Measurements from ENCODE around the gene SF3A1. TPM values are rescaled to one million over a fixed set of nuclear protein-coding genes. Genes with fewer than 3 reads are reported as not detected.
"Not testable (repeated sequence)": the region's sequence is repeated elsewhere in the genome, so short reads cannot be mapped to it uniquely, and the experiment has no call there.

The SF3A1 gene, protein sequence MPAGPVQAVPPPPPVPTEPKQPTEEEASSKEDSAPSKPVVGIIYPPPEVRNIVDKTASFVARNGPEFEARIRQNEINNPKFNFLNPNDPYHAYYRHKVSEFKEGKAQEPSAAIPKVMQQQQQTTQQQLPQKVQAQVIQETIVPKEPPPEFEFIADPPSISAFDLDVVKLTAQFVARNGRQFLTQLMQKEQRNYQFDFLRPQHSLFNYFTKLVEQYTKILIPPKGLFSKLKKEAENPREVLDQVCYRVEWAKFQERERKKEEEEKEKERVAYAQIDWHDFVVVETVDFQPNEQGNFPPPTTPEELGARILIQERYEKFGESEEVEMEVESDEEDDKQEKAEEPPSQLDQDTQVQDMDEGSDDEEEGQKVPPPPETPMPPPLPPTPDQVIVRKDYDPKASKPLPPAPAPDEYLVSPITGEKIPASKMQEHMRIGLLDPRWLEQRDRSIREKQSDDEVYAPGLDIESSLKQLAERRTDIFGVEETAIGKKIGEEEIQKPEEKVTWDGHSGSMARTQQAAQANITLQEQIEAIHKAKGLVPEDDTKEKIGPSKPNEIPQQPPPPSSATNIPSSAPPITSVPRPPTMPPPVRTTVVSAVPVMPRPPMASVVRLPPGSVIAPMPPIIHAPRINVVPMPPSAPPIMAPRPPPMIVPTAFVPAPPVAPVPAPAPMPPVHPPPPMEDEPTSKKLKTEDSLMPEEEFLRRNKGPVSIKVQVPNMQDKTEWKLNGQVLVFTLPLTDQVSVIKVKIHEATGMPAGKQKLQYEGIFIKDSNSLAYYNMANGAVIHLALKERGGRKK
- total RNA-seq = 11.3 and 17.3 TPM in 2 replicates

DNA sequence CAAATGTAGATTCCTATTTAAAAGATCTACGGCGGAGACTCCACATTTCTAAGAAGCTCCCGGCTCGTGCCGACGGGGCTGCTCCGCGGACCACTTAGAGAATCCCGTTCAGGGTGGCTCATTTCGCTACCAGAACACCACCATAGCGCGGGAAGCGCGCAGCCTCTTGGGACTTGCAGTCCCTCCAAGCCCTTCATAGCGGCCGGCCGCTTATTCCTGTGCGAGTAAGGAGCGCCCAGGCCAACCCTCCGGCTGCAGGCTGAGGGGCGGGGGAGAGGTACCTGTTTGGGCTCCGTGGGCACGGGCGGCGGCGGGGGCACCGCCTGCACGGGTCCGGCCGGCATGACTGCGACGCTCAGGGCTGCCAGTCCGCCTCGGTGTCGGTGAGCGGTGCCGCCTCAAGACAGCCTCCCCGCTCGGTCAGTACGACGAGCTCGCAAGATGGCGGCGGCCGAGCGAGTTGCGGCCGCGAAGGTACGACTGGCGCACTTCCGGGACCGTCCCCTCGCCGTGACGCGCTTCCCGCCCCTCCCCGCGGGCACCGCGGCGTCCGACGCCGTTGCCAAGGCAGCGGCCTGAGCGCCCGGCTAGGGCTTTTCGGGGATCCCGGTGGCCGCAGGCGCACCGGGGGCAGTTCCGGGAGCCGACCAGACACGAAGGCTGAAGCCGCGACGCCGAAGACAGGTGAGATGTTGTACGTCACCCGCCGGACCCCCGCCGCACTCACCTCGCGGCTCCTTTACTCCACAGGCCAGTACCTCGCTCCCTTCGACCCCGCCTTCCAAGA, at the start of gene SF3A1, which contains the start of gene CCDC157:
SF3A1 (minus strand) TSS at position 446 of the 787 bp plus-strand sequence; CDS start at position 344, 102 bp downstream.
CCDC157 (plus strand) TSS at position 559 of the 787 bp plus-strand sequence. CDS start 8,994 bp downstream, outside the sequence.
- peak; percentile 84 to 93 for DNase-seq (ENCODE audit: low read depth in 2 of 2)

DNA sequence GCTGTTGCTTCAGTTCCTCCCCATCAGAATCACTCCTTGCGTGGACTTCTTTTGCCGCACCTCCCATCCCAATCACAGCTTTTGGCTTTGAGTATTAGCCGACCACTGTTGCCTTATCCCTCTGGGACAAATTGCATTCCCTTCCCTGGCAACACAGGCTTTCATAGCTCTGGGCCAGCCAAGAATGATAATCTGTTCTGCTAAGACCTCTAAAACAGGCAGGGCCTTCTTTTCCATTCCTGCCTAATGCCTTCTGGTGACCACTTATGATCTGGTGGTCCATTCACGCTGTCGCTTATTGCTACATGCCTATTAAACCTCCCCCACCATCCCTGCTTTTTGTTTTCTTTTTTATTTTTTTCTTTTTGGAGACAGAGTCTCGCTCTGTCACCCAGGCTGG, 49.7 kb upstream of the SF3A1 start:
- no peak for DNase-seq (ENCODE audit: low read depth in 2 of 2)

DNA sequence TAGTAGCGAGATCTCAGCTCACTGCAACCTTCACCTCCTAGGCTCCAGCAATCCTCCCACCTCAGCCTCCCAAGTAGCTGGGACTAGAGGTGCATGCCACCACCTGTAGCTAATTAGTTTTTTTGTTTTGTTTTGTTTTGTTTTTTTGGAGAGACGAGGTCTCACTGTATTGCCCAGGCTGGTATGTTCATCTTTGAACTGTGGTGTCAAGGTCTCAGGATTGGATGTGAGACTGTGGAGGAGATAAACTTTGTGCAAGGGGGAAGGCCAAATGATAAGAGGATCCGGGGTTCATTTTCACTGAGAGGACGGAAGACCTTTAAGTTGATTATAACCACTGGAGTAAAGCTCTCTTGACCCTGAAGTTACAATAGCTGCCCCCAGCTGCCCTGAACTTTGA, 49.0 kb upstream of the SF3A1 start:
- no peak for DNase-seq (ENCODE audit: low read depth in 2 of 2)

DNA sequence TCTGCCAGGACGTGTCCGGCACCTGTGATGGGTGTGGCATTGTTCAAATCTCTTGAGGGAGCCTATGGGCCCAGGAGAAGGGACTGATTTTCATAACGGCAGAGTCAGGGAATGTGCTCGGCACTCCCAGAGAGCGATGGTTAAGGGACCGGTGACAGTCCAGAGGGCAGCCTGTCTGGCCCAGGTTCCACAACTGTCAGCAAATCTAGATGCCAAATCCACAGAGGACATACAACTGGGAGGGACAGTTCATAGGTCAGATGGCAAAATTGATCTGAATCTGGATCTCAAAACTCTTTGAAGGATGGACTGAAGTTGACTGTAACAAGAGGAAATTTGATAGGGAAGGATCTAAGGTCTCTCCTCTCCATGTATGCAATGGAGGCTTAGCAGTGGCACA, 47.6 kb upstream of the SF3A1 start:
- DNase-seq (ENCODE audit: low read depth in 2 of 2) = no peak

DNA sequence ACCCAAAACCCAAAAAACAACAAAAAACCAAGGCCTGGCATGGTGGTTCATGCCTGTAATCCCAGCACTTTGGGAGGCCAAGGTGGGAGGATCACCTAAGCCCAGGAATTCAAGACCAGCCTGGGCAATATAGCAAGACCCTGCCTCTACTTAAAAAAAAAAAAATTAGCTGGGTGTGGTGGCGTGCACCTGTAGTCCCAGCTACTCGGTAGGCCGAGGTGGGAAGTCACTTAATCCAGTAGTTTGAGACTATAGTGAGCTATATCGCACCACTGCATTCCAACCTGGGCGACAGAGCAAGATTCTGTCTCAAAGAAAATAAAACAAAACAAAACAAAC, 46.0 kb upstream of the SF3A1 start:
- DNase-seq (ENCODE audit: low read depth in 2 of 2) = not testable (repeated sequence)

DNA sequence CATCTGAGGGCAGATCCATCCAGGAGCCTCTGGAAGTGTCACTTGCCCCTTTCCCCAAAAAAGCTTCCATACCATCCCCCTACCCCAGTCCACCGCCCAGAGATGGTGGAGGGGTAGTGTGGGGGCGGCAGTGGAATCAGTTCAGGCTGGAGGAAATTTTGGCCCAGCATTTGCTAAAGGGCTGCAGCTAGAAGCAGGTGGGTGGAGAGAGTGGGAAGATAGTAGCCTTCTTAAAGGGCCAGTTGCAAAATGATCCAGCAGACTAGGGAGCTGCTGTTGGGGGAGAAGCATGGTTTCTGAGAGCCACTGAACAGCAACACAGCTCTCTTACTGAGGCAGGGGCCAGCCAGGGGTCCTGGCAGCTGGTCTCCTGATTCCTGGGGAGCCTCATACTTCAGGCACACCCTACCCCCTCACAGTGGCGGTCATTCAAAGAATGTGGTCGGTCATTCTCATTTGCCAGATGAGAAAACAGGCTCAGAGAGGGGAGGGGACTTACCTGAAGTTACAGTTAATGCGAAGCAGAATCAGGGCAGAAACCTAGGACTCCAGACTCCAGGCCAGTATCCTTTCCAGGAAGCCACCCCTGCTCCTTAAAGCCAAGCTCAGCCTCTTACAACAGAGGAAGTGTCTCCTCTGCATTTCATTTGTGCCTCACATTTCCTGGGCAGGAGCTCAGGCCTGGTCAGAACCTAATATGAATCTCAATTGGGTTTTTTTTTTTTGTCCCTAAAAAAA, 45.5 kb upstream of the SF3A1 start:
- no peak for DNase-seq (ENCODE audit: low read depth in 2 of 2)

DNA sequence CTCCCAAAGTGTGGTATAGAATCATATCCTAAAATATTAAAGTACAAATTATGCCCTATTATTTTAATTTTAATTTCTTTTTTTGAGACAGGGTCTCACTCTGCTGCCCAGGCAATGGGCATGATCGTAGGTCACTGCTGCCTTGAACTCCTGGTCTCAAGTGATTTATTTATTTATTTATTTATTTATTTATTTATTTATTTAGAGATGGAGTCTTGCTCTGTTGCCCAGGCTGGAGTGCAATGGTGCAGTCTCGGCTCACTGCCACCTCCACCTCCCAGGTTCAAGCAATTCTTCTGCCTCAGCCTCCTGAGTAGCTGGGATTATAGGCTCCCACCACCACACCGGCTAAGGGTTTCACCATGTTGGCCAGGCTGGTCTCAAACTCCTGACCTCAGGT, 44.3 kb upstream of the SF3A1 start:
- not testable (repeated sequence) for DNase-seq (ENCODE audit: low read depth in 2 of 2)

DNA sequence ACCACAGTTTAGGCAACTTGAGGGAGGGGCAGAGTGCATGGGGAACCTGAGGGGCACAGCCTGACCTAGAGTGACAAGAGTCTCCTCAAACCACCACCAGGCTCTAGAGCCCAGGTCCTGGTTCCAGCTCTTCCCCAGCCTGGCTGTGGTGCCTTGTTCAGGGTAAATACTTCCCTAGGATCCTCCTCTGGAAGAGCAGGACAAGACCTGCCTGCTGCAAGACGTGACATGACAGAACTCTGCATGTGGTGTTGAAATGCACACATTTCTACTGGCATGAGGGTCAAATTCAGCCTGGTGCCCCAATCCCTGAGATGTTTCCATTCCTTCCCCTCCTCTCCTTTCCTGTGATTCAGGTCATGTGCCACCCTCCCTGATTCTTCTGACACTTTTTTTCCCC, 43.5 kb upstream of the SF3A1 start:
- no peak for DNase-seq (ENCODE audit: low read depth in 2 of 2)

DNA sequence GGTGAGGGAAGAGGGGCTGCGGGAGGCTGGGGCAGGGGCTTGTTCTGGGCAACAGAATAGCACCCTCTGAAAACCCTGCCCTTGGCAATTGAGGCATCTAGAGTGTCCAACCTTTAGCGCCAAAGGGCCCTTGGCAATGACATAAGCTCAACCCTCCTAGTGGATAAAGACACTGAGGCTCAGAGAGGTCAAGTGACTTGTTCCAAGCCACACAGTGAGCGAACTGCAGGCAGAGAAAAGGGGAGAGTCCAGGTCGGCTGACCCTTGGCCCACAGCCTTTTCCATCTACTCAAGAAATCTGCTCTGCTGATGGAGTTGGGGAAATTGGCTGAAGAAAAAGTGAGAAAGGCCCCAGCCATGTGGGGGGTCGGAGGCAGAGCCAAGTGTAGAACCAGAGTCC, 43.0 kb upstream of the SF3A1 start:
- no peak for DNase-seq (ENCODE audit: low read depth in 2 of 2)

DNA sequence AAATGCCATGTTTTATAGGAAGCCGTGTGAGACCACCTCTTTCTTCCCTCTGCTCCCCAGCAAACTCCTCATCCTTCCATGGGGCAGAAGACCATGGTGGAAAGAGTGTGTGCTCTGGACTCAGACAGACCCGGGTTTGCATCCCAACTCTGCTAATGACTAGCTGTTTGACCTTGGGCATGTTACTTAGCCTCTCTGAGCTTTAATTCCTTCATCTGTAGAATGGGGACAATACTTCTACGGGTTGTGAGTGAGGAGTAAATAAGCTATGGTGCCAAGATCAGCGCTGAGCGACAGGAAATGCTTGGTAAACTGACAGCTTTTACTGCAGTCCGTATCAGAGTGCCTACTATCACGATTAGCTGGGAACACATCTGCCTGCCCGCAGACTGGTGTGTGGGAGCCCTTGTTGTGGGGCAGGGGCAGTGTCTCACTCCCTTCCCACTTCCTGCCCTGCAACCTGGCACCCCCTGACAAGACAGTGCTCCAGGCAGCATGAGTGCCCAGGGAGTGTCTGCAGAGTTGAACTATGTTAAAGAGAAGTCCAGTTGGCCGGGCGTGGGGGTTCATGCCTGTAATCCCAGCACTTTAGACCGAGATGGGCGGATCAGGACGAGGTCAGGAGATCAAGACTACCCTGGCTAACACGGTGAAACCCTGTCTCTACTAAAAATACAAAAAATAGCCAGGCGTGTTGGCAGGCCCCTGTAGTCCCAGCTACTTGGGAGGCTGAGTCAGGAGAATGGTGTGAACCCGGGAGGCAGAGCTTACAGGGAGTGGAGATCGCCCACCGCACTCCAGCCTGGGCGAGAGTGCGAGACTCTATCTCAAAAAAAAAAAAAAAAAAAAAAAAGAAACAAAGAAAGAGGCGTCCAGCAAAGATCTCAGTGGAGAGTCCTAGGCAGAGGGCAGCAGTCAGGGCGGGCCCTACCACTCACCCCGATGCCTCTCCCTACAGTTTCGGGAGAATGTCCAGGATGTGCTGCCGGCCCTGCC, 42.3 kb upstream of the SF3A1 start:
- no peak for DNase-seq (ENCODE audit: low read depth in 2 of 2)

DNA sequence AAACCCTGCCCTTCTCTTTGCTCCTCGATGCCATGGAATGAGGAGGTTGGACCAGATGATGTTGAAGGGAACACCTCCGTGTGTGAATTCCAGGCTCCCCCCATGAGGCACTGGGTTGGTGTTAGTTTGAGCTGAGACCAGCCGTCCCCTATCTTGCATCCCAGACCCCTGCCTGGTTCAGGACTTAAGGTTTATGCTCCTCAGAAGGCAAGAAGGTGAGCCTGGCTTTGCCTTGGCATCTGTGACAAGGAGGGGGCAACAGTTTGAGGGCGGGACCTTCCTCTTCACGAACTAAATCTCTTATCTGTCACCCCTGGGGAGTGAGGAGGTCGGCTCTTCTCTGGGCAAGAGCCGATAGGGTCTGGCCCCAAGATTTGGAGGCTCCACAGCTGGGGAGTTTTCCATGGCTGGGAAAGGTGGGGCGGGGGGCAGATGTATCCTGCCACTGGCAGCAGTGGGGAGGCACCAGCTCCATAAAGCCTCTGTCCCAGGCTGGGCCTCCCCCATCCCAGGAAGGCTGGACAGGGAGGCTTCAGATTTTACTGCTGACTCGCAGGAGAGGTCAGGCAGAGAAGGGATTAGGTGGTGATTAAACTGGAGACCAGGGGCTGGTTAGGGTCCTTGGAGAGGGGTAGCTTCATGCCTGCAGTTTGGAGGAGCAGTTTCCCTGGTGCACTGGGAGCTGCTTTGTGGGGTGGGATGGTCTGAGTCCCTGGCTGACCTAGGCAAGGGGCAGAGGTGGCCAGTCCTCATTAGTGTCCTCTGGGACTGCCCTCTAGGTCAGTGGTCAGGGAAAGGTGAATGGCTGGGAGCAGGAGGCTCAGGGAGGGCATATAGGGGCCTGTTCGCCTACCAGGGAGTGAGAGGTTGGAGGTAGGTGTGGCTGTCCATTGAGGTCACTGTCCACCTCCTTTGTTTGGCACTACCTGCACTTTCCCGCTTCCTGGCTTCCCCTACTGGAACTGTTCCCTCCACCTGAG, 41.3 kb upstream of the SF3A1 start:
- no peak for DNase-seq (ENCODE audit: low read depth in 2 of 2)

DNA sequence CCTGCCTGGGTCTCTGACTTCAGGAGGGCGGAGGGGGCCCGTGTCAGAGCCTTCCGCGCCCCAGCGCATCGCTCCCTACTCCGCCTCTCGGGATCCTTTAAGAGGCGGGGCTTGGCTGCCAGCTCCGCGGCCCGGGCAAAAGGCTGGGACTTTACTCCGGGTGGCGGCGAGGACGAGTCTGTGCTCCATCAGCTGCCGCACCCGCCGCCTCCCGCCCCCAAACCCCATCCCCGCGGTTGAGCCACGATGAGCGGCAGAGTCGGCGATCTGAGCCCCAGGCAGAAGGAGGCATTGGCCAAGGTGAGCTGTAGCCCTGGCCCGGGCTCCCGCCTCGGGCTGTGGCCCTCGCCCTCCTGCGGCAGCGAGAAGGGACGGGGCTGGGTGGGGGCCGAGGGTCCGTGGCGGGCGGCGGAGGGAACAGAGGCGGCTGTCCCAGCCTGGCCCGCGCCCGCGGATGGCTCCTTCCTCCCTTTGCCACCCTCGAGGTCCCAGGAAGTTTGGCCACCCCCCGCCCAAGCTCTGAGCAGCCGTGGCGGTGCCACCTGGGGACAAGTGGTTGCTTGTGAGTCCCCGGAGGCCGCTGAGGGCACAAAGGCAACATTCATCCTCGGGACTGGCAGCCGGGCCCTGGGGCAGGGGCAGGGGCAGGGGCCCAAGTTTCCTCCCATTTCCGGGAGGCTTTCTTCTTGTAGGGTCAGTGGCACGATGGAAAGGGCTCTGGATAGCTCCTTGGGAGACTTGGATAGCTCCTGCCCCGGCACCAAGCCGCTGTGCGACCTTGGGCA, 40.4 kb upstream of the SF3A1 start, which contains the start of gene SEC14L2:
SEC14L2 (plus strand) TSS at position 148 of the 785 bp plus-strand sequence; CDS start at position 247, 99 bp downstream.
- peak; percentile 14 to 61 for DNase-seq (ENCODE audit: low read depth in 2 of 2)

DNA sequence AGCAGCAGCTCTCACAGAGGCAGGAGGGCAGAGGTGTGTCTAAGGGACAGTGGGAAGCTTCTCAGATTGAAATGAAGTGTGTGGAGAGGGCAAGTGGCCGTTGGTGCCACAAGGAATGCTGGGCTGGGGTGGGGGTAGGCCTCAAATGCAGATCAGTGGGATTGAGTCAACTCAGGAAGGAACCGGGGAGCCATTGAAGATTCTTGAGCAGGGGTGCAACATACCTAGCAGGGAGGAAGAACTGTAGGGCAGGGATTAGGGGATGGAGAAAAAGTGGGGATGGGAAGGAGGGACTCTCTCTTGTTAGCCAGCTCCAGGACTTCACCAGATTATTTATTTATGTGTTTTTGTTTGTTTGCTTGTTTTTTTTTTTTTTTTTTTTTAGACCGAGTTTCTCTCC, 37.2 kb upstream of the SF3A1 start:
- no peak for DNase-seq (ENCODE audit: low read depth in 2 of 2)

DNA sequence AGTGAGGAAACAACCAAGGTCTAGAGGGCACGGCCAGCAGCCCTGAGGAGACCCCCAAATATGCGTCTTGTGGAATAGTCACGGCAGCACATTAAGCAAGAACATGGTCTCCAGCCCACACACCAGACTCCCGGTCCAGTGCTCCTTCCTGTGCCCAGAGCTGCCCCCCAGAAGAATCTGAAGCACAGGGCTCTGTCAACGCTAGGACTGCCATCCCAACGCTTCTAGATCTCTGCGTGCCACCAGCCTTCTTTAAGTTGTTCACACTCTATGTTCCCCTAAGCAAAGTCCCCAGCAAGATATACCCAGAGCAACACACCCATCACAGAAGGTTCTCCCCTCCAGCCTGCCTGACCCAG, 36.6 kb upstream of the SF3A1 start:
- no peak for DNase-seq (ENCODE audit: low read depth in 2 of 2)

DNA sequence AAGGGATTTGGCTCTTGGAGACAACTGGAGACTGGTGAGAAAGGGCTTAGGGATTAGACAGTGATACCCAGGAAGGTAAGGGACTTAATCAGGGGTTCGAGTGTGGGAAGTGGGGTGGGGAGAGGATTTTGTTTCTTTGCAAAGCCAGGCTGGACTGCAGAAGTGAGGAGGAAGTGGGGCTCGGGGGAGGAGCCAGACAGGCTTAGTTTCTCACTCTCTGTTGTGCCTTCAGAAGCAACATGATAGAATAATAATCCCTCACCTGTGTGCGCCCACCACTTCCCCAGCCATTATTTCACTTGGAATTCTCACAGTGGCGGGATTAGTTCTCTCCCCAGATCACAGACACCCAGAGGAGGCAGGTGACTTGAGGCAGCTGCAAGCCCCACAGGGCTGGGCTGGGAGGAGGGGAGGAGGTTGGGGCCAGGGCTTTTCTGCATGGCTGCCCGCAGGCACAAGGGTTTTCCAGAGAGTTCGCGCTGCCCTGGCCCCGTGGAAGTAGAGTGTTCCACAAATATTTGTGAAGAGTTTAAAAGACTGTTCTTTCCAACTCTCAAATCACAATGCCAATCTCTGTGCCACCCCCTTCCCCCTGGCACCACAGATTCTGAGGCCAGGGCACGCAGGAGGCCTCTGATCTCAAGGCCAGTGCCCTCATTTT, 36.1 kb upstream of the SF3A1 start:
- no peak for DNase-seq (ENCODE audit: low read depth in 2 of 2)

DNA sequence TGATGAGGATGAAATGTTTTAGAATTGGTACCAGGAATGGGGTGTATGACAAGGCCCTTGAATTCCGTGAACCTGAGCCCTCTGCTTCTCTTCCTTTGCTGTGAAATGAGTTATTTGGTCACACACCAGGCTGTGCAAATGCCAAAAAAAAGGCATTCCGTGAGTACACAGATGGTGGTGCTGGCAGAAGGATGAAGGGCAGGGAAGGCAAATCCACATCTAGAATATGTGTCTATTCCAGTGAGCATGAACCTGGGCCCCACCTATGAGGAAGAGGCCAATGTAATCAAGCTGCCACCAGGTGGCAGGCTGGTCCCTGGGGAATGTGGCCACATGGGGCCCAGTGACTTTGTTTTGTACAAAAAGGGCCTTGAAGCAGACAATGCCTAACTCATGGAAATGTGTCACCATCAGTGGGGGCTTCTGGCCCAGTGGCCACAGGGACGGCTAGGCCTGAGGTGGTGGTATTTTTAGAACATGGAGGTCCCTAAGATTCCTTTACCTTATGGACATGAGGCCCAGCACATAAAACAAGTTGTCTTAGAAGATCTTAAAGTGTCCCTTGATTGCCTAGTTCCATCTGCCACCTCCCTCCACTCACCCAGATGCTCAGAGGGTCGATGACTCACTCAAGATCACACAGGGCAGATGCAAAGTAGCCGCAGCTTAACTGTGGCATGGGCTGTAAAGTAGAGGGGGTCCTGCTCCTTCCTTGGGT, 34.4 kb upstream of the SF3A1 start:
- peak; percentile 84 to 87 for DNase-seq (ENCODE audit: low read depth in 2 of 2)
